ENCODE results near the gene CIB2.

The CIB2 gene

DNA sequence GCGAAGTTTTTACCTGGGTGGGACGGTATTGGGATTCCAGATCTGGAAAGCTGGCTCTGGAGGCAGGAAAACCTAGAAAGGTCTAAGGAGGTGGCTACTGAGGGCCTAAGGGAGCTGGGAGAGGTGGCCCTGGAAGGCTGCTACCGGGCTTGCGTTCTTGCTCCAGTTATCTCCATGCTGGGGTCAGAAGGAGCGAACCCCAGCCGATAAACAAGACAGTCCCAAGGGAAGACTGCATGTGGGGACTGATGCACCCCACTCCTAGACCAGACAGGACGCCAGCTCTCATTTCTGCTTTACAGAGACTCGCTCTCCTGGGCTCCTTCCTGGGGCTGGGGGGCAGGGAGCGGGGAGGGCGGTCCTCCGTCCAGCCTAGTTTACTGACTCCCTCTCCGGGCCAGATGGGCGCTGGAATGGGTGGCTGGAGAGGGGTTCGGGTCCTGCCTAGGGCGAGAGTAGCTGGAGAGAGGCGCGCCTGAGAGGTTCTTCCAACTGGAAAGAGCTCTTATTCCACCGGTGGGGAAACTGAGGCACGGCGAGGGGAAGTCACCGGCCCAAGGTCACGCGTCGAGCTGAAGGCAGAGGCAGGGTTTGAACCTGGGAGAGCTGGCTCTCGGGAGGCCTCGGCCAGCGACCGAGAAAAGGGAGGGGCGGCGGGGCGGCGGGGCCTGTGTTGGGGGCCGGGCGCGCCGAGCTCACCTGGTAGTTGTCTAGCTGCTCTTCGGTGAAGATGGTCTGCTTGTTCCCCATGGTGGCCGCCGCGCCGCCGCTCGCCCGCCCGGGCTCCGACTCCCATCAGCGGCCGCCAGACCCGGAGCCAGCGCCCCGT lies 565 bp downstream of the CIB2 start:
- DNase-seq (ENCODE audit: low spot score): peak; percentile 42
- TF ChIP-seq, protein P1, sequence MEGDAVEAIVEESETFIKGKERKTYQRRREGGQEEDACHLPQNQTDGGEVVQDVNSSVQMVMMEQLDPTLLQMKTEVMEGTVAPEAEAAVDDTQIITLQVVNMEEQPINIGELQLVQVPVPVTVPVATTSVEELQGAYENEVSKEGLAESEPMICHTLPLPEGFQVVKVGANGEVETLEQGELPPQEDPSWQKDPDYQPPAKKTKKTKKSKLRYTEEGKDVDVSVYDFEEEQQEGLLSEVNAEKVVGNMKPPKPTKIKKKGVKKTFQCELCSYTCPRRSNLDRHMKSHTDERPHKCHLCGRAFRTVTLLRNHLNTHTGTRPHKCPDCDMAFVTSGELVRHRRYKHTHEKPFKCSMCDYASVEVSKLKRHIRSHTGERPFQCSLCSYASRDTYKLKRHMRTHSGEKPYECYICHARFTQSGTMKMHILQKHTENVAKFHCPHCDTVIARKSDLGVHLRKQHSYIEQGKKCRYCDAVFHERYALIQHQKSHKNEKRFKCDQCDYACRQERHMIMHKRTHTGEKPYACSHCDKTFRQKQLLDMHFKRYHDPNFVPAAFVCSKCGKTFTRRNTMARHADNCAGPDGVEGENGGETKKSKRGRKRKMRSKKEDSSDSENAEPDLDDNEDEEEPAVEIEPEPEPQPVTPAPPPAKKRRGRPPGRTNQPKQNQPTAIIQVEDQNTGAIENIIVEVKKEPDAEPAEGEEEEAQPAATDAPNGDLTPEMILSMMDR (IDR thresholded peaks at IDR 0.05; ENCODE audit: extremely low read depth, missing control alignments): no peak

DNA sequence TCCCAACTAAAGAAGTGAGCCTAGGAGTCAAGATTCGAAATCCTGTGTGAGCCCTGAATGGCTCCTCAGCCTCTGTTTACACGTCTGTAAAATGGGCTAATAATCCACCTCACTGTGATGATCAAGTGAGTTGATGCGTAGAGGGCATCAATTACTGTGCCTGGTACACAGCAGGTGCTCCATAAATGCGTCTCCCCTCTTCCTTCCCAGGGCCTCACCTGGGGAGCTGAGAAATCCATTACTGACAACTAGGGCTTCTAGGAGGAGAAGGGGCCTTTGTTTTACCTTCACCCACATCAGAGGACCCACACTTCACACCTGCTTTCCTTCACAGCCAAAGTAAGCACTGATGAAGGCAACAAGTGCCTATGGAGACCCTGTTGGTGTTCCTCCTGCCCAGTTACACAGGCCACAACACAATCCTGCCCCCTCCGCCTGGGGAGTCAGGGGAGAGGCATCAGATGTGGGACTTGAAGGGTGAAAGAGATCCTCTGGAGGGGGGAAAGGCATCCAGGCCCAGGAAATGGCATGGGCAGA lies 1.4 kb downstream of the CIB2 start:
- DNase-seq (ENCODE audit: low spot score): peak; percentile 35

DNA sequence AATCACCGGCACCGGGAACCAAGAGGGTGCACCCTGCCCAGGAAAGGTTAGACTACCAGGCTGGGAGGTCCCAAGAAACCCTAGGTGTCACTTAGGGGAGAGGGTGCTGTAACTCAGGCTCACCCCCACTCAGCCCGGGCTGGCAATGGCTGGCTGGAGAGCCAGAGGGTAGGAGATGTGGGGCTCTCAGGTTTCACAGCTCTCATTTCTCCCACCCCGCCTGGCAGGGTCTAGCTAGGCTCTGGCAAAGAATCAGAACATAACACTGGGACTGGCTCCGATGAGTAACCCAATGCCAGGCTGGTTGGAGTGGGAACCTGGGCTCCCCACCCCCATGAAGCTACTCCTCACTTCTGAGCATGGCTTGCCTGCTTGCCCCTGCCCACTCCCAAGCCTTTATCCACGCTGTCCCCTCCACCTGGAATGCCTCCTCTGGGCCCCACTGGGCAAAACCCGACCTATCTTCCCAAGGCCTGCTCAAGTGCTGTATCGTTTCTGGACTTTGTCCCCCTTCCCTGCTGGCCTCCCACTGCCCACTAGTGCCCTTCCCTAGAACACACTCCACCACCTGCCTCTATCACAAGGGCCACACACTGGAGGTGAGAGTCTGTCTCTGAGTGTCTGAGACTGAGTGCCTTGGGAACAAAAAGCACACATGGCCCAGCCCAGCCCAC lies 2.0 kb downstream of the CIB2 start:
- no peak for DNase-seq (ENCODE audit: low spot score)
- TF ChIP-seq, protein P1 (IDR thresholded peaks at IDR 0.05; ENCODE audit: extremely low read depth, missing control alignments): no peak

More for the DNA sequence above, 1.4 kb downstream of the CIB2 start:
- TF ChIP-seq, protein P1 (IDR thresholded peaks at IDR 0.05; ENCODE audit: extremely low read depth, missing control alignments): no peak

DNA sequence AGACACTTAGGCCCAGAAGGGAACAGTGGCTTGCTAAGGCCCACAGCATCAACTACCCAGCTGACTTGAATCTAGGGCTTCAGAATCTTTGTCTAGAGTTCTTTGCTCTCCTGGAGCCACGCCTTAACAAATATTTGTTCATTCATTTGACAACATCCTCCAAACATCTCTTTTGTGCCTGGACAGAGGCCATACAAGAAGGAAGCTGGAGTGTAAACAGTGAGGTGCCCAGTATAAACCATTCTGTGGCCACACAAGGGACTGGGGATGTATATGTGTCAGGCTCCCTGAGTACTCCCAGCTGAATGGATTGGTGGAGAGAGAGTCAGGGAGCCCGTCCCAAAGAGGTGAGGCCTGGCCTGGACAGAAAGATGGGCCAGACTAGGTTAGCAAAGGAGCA lies 3.4 kb downstream of the CIB2 start:
- TF ChIP-seq, protein P1 (IDR thresholded peaks at IDR 0.05; ENCODE audit: extremely low read depth, missing control alignments): no peak
- DNase-seq (ENCODE audit: low spot score): no peak

DNA sequence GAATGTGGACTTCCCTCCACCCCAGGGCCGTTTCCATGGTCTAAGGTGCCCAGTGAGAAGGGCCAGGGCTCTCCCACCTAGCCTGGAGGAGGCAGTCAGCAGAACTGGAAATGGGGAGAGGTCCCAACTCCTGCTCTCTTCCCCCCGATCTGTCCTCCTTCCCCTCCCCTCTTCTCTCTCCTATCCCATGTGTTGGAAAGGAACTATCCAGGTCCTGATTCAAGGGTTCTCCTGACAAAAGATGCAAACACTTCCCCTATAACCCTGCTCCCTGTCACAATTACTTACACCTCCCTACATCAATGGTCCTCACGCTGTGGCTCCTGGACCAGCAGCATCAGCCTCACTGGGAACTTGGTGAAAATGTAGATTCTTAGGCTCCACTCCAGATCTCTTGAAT lies 6.0 kb downstream of the CIB2 start:
- TF ChIP-seq, protein P1 (IDR thresholded peaks at IDR 0.05; ENCODE audit: extremely low read depth, missing control alignments): no peak
- DNase-seq (ENCODE audit: low spot score): no peak

DNA sequence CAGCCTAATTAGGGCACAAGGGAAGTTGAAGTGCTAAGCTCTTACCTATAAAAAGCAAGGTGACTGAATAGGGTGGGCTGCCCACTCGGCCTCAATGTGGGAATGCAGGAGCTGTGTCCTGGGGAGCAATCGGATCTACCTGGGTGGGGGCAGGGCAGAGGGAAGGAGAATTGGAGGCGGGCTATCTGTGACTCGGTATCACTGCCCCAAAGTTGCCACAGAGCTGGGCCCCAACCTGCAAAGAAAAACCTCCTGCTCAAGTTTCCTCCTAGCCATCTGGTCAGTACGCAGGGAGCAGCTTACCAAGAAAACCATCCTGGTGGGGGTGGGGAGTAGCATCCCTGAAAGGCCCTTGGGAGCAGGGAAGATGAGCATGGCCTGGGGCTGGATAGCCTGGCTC lies 10.7 kb downstream of the CIB2 start:
- DNase-seq (ENCODE audit: low spot score): no peak
- TF ChIP-seq, protein P1 (IDR thresholded peaks at IDR 0.05; ENCODE audit: extremely low read depth, missing control alignments): no peak

DNA sequence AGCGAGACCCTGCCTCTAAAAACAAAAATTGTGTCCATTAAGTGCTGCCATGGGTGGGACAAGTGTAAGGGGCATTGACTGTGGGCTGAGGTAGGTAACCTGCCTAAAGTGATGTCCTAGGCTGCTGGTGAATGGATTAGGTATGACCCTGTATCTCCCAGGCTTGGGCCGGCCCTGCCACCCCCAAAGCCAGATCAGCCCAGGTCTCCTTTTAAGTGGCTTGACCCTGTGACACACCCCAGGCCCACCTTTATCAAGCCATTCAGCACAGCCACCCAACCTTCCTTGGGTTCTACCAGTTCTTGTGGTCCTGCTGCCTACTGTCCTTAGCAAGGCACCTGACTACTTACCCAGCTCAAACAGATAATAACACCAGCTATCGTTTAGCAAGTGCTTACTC lies 18.7 kb downstream of the CIB2 start:
- DNase-seq (ENCODE audit: low spot score): no peak
- TF ChIP-seq, protein P1 (IDR thresholded peaks at IDR 0.05; ENCODE audit: extremely low read depth, missing control alignments): no peak

Measured in GM20000 (cell line).